Tibial nerve (tissue), 4 donors: ENCODE measurements around the gene ANKH.

Experiments
- EP300 ChIP-seq, 2 donors: sonication (generic); formaldehyde crosslinking; IDR thresholded peaks; one replicate each; pipeline ENCODE4 v1.6.1; 2017; ENCODE audit warnings: antibody characterized with exemption in 2 of 2, mild to moderate bottlenecking in 1 of 2
- TF ChIP-seq, protein P1 (sequence below), 5 experiments: fragments of 200-600 bp in 3 of 5; fragments of 450-650 bp in 2 of 5; sonication (generic) in 3 of 5; IDR thresholded peaks; one replicate each; pipeline ENCODE4 v1.5.1; 2016 to 2019; ENCODE audit warnings: antibody characterized with exemption in 5 of 5, mild to moderate bottlenecking in 3 of 5, moderate library complexity in 2 of 5

- no peak for TF ChIP-seq EP300 (IDR thresholded peaks at IDR 0.05)
- TF ChIP-seq, protein P1, sequence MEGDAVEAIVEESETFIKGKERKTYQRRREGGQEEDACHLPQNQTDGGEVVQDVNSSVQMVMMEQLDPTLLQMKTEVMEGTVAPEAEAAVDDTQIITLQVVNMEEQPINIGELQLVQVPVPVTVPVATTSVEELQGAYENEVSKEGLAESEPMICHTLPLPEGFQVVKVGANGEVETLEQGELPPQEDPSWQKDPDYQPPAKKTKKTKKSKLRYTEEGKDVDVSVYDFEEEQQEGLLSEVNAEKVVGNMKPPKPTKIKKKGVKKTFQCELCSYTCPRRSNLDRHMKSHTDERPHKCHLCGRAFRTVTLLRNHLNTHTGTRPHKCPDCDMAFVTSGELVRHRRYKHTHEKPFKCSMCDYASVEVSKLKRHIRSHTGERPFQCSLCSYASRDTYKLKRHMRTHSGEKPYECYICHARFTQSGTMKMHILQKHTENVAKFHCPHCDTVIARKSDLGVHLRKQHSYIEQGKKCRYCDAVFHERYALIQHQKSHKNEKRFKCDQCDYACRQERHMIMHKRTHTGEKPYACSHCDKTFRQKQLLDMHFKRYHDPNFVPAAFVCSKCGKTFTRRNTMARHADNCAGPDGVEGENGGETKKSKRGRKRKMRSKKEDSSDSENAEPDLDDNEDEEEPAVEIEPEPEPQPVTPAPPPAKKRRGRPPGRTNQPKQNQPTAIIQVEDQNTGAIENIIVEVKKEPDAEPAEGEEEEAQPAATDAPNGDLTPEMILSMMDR (IDR thresholded peaks at IDR 0.05): no peak
Observed at GRCh38 chr5:14834584-14835550, 36.7 kb downstream of the ANKH start.
